CD1c-positive myeloid dendritic cell (primary cell): ENCODE measurements around the gene LMO7.

Experiments used
- DNase-seq: peaks from one replicate; pipeline ENCODE4 v3.0.0-alpha.2; 2016; ENCODE audit errors: extremely low spot score

LMO7 gene

GRCh38 chr13:75895168-75895567 lies 259.0 kb downstream of the LMO7 start:
- no peak for DNase-seq

GRCh38 chr13:75896271-75896670 lies 260.1 kb downstream of the LMO7 start:
- DNase-seq = no peak

GRCh38 chr13:75897386-75897785 lies 261.3 kb downstream of the LMO7 start:
- no peak for DNase-seq

- DNase-seq = no peak
These were observed 265.4 kb downstream of the LMO7 start for GRCh38 chr13:75901501-75901900.

- no peak for DNase-seq
These were observed 266.3 kb downstream of the LMO7 start for GRCh38 chr13:75902166-75903104.

- DNase-seq = no peak
These were observed 267.9 kb downstream of the LMO7 start for GRCh38 chr13:75904012-75904411.

GRCh38 chr13:75906315-75906714 lies 270.2 kb downstream of the LMO7 start:
- DNase-seq = no peak

- DNase-seq = no peak
These were observed 270.9 kb downstream of the LMO7 start for GRCh38 chr13:75907044-75907443.

- DNase-seq = no peak
These were observed 272.0 kb downstream of the LMO7 start for GRCh38 chr13:75908141-75908540.
